IPS-NIHi7 (cell line): ENCODE measurements around the gene AOPEP.
"Not testable (repeated sequence)": the region's sequence is repeated elsewhere in the genome, so short reads cannot be mapped to it uniquely, and the experiment has no call there.

Source experiments
- DNase-seq: peaks from one replicate; pipeline ENCODE4 v3.0.0; 2012; ENCODE audit warnings: mixed read lengths; ENCODE audit errors: extremely low spot score

Gene AOPEP

DNA sequence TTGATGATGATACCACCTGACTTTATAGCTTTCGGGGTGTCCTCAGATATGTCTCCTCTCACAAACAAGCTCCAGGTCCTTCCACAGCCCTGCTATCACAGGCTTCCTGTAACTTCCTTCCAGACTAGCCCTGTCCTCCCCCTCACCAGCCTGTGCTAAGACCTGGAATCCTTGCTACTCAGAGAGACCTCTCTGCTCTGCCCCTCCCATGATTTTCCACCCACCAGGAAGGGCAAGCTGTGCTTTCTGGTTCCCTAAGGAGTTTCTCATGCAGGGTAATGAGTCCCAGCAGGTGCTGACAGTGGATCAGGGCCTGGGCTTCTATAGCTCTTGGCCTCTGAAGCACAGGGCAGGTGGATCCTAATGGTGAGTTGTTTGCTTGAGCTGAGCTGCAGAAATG lies 86.9 kb downstream of the AOPEP start:
- DNase-seq, result no peak

- no peak for DNase-seq
Measured at GRCh38 chr9:94817291-94818177, 91.0 kb downstream of the AOPEP start.

DNA sequence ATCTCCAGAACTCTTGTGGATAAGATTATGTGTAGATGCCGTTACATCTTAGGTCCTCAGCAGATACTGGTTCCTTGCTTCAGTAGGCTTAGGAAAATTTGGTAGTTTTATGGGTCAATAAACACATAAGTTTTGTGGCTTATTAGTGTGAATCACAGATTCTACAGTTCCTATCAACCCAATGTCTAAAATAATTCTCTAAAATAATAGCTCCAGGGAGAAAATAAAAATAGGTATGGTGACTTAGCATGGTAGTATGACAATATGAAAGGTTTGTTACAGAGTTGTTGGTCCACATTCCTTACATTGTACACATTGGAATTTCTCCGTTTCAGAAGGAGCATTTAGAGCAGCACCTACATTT lies 91.7 kb downstream of the AOPEP start:
- DNase-seq, result no peak

- DNase-seq, result no peak
Measured at GRCh38 chr9:94819161-94819687, 92.7 kb downstream of the AOPEP start.

GRCh38 chr9:94821098-94821887 lies 94.8 kb downstream of the AOPEP start:
- no peak for DNase-seq

GRCh38 chr9:94822273-94822672 lies 95.8 kb downstream of the AOPEP start:
- DNase-seq, result no peak

DNA sequence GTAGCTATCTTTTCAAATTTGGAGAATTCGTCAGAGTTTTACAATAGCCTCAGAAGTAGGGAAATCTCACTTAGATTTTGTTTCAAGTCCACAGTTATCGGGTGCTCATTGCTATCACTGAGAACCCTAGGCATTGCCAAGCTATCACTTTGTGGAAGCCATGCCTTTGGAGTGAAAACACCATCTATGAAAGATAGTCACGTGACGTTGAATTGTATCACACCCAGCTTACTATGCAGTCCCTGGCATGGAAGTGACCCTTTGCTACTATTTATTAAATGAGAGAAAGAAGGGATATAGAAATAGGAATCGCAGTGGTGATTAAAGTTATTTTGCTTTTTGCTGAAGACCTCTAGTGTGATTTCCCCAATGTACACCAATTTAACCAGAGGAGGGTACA lies 97.2 kb downstream of the AOPEP start:
- no peak for DNase-seq

- no peak for DNase-seq
Measured at GRCh38 chr9:94824411-94824810, 97.9 kb downstream of the AOPEP start.

DNA sequence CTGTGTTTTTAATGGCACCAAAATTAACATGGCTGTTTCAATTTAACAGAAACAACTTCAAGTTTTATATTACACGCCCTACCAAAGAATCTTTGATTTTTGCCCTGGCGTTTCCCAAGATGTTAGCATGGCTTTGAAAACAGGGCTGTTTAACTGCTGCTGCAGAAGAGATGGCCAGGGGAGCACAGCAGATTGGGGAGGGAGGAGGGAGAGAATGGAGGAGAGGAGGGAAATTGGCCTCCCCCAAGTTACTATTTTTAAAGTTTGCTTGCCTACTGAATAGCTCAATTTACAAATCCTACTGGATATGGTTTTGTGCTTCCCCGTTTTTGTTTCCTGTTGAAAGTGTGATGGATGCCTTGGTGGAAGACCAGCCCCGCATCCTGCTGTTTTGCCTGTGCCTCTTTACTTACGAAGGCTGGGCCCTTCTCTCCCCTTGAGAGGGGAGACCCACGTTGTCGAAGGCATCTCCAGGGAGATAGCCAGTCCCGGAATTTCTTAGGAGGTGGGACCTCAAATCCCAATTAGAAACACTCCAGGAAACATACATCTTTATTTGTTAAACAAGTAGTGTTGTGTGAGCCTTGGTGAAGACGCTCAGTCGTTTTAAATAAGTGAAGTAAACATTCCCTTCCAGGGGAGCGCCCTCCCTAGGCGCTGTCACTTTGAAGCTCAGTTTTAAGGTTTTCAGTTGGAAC lies 98.6 kb downstream of the AOPEP start:
- DNase-seq, result peak; percentile 67

GRCh38 chr9:94825611-94825958 lies 99.1 kb downstream of the AOPEP start:
- no peak for DNase-seq

DNA sequence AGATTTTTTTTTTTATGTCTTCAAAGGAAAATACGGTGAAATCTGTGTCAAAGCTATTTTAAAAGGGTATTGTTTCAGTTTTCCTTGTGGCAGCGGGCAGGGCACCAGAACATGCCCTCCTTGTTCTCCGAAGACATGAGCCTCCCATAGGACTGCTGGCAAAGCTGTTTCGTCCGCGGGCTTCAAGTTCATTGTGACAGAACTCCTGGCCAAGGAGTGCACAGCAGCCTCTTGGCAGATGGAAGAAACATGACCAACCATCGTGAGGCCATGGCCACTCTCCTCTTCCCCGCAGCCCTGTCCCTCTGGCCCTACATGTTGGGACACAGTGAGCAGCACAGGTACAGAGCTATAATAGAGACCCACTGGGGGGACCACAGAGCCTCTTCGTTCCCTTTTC lies 99.5 kb downstream of the AOPEP start:
- no peak for DNase-seq

DNA sequence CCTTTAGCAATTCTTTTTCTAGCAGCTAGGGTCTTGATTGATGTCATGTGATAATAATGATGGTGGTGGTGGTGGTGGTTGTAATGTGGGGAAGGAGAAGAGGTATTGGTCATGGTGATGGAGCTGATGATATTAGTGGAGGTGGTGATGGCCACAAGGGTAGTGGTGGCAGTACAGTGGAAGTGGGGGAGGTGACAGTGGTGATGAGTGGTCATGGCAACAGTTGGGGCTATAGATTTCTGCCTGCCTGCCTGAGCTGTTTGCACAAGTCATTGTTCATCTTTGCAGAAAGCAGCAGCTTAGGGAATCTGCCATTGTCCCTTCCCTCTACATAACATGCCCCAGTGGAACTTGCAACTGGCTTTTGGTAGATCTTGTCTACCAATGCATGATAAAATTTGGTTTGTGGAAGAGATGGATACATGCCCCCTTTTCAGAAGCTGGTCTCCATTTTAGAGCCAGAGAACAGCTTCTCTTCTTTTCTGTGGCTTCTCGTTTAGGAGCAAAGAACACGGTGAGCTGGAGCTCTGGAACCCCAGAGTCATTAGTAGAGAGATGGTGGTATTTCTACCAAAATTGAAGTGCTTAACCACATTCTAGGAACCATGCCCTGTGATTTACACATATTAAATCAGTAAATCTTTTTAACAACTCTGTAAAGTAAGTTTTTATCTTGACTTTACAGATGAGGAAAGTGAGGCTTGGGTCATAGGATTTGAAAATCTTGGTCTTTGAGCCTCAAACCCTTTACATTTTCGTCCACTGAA lies 100.3 kb downstream of the AOPEP start:
- DNase-seq, result no peak

DNA sequence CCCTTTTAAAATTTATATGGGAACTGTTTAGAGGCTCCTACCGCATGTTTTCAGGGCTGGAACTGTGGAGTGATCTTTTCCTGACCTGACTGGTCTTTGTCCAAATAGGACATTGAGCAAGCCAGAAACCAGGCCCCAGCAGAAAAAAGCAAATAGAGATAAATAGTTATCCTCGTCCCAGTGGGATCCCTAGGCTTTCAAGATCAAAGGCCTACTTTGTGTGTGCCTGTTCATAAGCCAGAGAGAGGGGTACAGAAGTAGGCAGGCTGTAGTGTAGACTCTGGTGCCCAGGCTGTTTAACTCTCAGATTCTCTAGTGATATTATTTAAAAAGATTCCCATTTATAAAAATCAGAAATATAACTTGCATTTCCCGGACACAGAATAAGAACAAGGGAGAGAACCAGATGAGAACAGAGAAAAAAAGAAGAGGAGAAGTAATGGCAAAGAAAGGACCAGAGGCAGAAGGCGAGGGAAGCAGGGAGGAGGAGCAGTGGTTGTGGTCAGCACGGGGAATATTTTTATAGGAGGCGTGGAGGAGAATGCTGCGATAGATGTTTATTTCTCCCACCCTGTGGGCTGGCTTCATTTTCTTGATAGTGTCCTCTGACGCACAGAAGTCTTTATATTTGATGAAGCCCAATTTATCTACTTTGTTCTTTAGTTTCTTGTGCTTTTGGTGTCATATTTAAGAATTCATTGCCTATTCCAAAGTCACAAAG lies 101.2 kb downstream of the AOPEP start:
- no peak for DNase-seq

DNA sequence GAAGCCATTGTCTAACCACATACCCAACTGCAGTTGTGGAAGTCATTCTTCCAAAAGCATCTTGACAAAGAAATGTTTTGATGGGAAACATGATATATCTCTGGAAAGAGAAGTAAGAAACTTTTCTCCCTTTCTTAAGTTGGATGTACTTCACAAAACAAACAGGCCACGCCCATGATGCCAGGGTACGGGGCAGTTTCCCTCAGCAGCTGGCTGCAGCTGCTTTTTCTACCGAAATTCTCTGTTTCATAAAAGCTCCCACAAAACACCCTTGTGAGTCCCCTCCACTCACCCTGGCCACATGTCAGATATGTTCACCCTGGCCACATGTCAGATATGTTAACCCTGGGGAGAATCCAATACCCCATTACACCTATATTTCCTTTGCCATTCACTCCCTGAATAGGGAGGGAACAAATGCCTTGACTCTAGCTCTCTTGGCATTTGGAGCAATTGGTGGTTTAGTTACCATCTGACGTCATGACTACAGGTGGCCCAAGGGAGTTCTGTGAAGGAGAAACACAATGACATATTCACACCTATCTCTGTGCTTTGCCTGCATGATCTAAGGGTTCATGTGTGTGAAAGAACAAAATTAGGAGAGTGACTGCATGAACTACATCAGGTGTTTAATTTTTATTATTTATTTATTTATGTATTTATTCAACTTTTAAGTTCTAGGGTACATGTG lies 103.0 kb downstream of the AOPEP start:
- DNase-seq, result no peak

DNA sequence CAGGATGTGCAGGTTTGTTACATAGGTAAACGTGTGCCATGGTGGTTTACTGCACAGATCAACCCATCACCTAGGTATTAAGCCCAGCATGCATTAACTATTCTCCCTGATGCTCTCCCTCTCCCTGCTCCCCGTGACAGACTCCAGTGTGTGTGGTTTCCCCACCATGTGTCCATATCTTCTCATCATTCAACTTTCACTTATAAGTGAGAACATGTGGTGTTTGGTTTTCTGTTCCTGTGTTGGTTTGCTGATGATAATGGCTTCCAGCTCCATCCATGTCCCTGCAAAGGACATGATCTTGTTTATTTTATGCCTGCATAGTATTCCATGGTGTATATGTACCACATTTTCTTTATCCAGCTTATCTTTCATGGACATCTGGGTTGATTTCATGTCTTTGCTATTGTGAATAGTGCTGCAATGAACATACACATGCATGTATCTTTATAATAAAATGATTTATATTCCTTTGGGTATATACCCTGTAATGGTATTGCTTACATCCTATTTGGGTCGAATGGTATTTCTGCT lies 103.6 kb downstream of the AOPEP start:
- DNase-seq, result not testable (repeated sequence)

GRCh38 chr9:94833802-94834201 lies 107.3 kb downstream of the AOPEP start:
- DNase-seq, result no peak

GRCh38 chr9:94837404-94837803 lies 110.9 kb downstream of the AOPEP start:
- no peak for DNase-seq

GRCh38 chr9:94839398-94839797 lies 112.9 kb downstream of the AOPEP start:
- no peak for DNase-seq

DNA sequence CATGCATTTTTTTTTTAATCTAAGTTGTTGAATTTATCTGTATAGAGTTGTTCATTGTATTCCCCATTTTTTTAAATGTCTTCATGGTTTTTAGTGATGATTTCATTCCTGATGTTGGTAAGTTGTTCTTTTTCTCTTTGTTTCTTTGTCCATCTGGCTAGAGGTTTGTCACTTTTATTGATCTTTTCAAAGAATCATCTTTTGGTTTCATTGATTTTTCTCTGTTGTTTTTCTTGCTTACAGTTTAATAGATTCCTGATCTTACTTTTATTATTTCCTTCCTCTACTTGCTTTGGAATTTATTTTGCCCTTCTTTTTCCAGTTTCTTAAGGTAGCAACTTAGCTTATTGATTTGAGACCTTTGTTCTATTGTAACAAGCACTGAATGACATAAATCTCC lies 114.2 kb downstream of the AOPEP start:
- no peak for DNase-seq

- DNase-seq, result no peak
Measured at GRCh38 chr9:94843134-94843533, 116.6 kb downstream of the AOPEP start.
